H1 (cell line): ENCODE data around the gene GATAD2B. TPM values are rescaled to one million over a fixed set of nuclear protein-coding genes. Genes with fewer than 3 reads are reported as not detected.
A peak's percentile ranks its signal among the peaks of the same experiment; 100 is the strongest.

Experiments
- ASH2L ChIP-seq: fragments of 200-600, 300-600 bp; sonication (generic); IDR thresholded peaks from one replicate; pipeline ENCODE4 v1.7.1; 2017; ENCODE audit warnings: low read length
- CBX8 ChIP-seq: fragments of 300-800, 300-1000 bp; sonication (generic); IDR thresholded peaks from 2 replicates; pipeline ENCODE4 v1.7.1; 2016; ENCODE audit warnings: low read depth, low read length, borderline replicate concordance
- CTCF ChIP-seq, 3 experiments: IDR thresholded peaks; 1 replicate in 2 of 3; 2 replicates in 1 of 3; pipeline versions ENCODE4 v1.5.1 to v1.6.1; 2011; ENCODE audit warnings: low read length in 3 of 3, mild to moderate bottlenecking in 3 of 3, inconsistent platforms in 2 of 3, low read depth in 1 of 3, moderate library complexity in 1 of 3; ENCODE audit not compliant: insufficient read depth in 1 of 3; ENCODE audit errors: control extremely low read depth in 1 of 3
- EZH2 ChIP-seq: fragments of 200-600 bp; sonication (generic); IDR thresholded peaks from 2 replicates; pipeline ENCODE4 v1.7.1; 2012; ENCODE audit warnings: low read depth, mild to moderate bottlenecking, moderate library complexity, low read length, inconsistent platforms; ENCODE audit not compliant: severe bottlenecking
- JUN ChIP-seq: IDR thresholded peaks from 2 replicates; pipeline ENCODE4 v1.6.1; 2011; ENCODE audit warnings: low read depth, mild to moderate bottlenecking, improper control_type of control experiment, low read length
- KDM1A ChIP-seq: fragments of 200-600, 300-600 bp; sonication (generic); IDR thresholded peaks from 2 replicates; pipeline ENCODE4 v1.7.1; 2016; ENCODE audit warnings: mild to moderate bottlenecking, low read length, borderline replicate concordance
- MAFK ChIP-seq: IDR thresholded peaks from 2 replicates; pipeline ENCODE4 v1.6.1; 2012; ENCODE audit warnings: low read depth, mild to moderate bottlenecking, improper control_type of control experiment, low read length
- PHF8 ChIP-seq: fragments of 200-600 bp; sonication (generic); conservative IDR thresholded peaks from 2 replicates; pipeline ENCODE4 v1.7.1; 2012; ENCODE audit warnings: low read depth, mild to moderate bottlenecking, inconsistent platforms, low read length, moderate library complexity
- RBBP5 ChIP-seq: IDR thresholded peaks from 2 replicates; pipeline ENCODE4 v1.7.1; 2012; ENCODE audit warnings: low read depth, mild to moderate bottlenecking, inconsistent platforms, low read length, moderate library complexity, borderline replicate concordance
- RFX5 ChIP-seq: IDR thresholded peaks from 2 replicates; pipeline ENCODE4 v1.6.1; 2011; ENCODE audit warnings: low read depth, low read length, improper control_type of control experiment, borderline replicate concordance
- RNF2 ChIP-seq: fragments of 200-900, 300-1000 bp; sonication (generic); IDR thresholded peaks from 2 replicates; pipeline ENCODE4 v1.7.1; 2016; ENCODE audit warnings: borderline replicate concordance, low read depth, mild to moderate bottlenecking, antibody characterized with exemption, low read length; ENCODE audit not compliant: poor library complexity, severe bottlenecking; ENCODE audit errors: missing control alignments
- SIN3A ChIP-seq, 2 experiments: IDR thresholded peaks in 1 of 2; conservative IDR thresholded peaks in 1 of 2; 2 replicates each; pipeline ENCODE4 v1.6.1; 2011 to 2012; ENCODE audit warnings: low read length in 2 of 2, improper control_type of control experiment in 1 of 2, low read depth in 1 of 2, mild to moderate bottlenecking in 1 of 2
- SIRT6 ChIP-seq: IDR thresholded peaks from one replicate; pipeline ENCODE4 v1.7.1; 2012; ENCODE audit warnings: low read length, inconsistent platforms
- SIX5 ChIP-seq: IDR thresholded peaks from 2 replicates; pipeline ENCODE4 v1.6.1; 2011; ENCODE audit warnings: mild to moderate bottlenecking, low read depth, low read length
- SRF ChIP-seq: IDR thresholded peaks from 2 replicates; pipeline ENCODE4 v1.6.1; 2011; ENCODE audit warnings: mild to moderate bottlenecking, low read depth, low read length, moderate library complexity
- TCF12 ChIP-seq: IDR thresholded peaks from 2 replicates; pipeline ENCODE4 v1.6.1; 2011; ENCODE audit warnings: low read depth, mild to moderate bottlenecking, low read length
- TEAD4 ChIP-seq: IDR thresholded peaks from 2 replicates; pipeline ENCODE4 v1.6.1; 2012; ENCODE audit warnings: low read depth, low read length, inconsistent platforms, mixed read lengths
- polyA plus RNA-seq, 7 experiments: library from polyadenylated mRNA; depleted of rRNA in 3 of 7; stranded (reverse) in 5 of 7; unstranded in 2 of 7; fragments of >200 nt in 5 of 7; fragments of 200-250 nt in 2 of 7; gene quantifications; 1 replicate in 5 of 7; 2 replicates in 1 of 7; 4 replicates in 1 of 7; pipeline versions ENCODE4 v1.2.1 to v1.2.3, GENCODE V29; 2011 to 2013; ENCODE audit warnings: missing spikeins in 2 of 7, mixed read lengths in 2 of 7
- total RNA-seq: library from RNA; stranded (reverse); fragmentation: NEBNext Ultra II Directional; extraction: Animal tissue kit (Norgen Biotek cat#: 25700); gene quantifications from 2 replicates; pipeline ENCODE4 v1.2.1, GENCODE V29; 2021

Gene GATAD2B
- total and polyA plus RNA-seq, 2 of the 8 experiments (the other 6 are each of a cell fraction or from before 2014, with no cell fraction given) = 8.4 to 39.1 TPM

GRCh38 chr1:153922076-153922971 is 448 bp downstream of the GATAD2B start (continued):
- TF ChIP-seq CTCF (IDR thresholded peaks at IDR 0.05; ENCODE audit: control extremely low read depth in 1 of 3, insufficient read depth in 1 of 3, low read depth in 1 of 3, low read length in 3 of 3) (peak; percentile 33 to 52 (median 42)), MAFK (no peak), EZH2 (no peak), PHF8 (peak; percentile 45; the same call in 1 of the 2 replicates), KDM1A (no peak), JUN (no peak), SIX5 (no peak), ASH2L (peak; percentile 68), SIN3A (conservative IDR thresholded peaks at IDR 0.05 in 1 of 2, IDR thresholded peaks at IDR 0.05 in 1 of 2; ENCODE audit: low read depth in 1 of 2, low read length in 2 of 2) (peak; percentile 9 to 16; a peak in 1 of 4 replicates), SIRT6 (no peak), TEAD4 (no peak), RFX5 (no peak), RNF2 (no peak), SRF (no peak), CBX8 (no peak), RBBP5 (peak; percentile 41), TCF12 (no peak)
